AG09309 (cell line): ENCODE data around the gene TSEN34.
A peak's percentile ranks its signal among the peaks of the same experiment; 100 is the strongest.

Experiments used
- DNase-seq: peaks from one replicate; pipeline ENCODE4 v3.0.0-alpha.2; 2010; ENCODE audit warnings: low read depth
- H3K4me3 ChIP-seq: 2 replicates; pipeline ENCODE4 v1.5.1; 2011; ENCODE audit warnings: mild to moderate bottlenecking, low read depth, low read length, moderate library complexity; ENCODE audit not compliant: control insufficient read depth
- CTCF ChIP-seq: IDR thresholded peaks from 2 replicates; pipeline ENCODE4 v1.5.1; 2011; ENCODE audit warnings: mild to moderate bottlenecking, low read depth, low read length, inconsistent platforms; ENCODE audit not compliant: insufficient read depth, control insufficient read depth; ENCODE audit errors: missing control alignments

TSEN34 gene

GRCh38 chr19:54196536-54196935 lies 5.4 kb downstream of the TSEN34 start:
- TF ChIP-seq CTCF = no peak
- H3K4me3 ChIP-seq = no peak overlapping the region
- no peak for DNase-seq

GRCh38 chr19:54197121-54197520 lies 6.0 kb downstream of the TSEN34 start:
- TF ChIP-seq CTCF = no peak
- DNase-seq = no peak
- H3K4me3 ChIP-seq = no peak overlapping the region

GRCh38 chr19:54199401-54199800 lies 8.3 kb downstream of the TSEN34 start:
- H3K4me3 ChIP-seq = no peak overlapping the region
- no peak for TF ChIP-seq CTCF
- no peak for DNase-seq

- TF ChIP-seq CTCF = no peak
- DNase-seq = no peak
- peak overlapping the region; percentile 92 for H3K4me3 ChIP-seq
These were observed 10.1 kb downstream of the TSEN34 start for GRCh38 chr19:54201172-54201701.

GRCh38 chr19:54201980-54202379 lies 10.9 kb downstream of the TSEN34 start:
- DNase-seq = no peak
- TF ChIP-seq CTCF = no peak
- H3K4me3 ChIP-seq = peak overlapping the region; percentile 92

GRCh38 chr19:54203151-54203611 lies 12.1 kb downstream of the TSEN34 start:
- DNase-seq = no peak
- TF ChIP-seq CTCF = no peak
- H3K4me3 ChIP-seq = no peak overlapping the region; the same call in 1 of the 2 replicates

GRCh38 chr19:54204767-54205468 lies 13.8 kb downstream of the TSEN34 start:
- no peak overlapping the region for H3K4me3 ChIP-seq
- no peak for TF ChIP-seq CTCF
- no peak for DNase-seq
